Frontal cortex (tissue), 4 donors: ENCODE data around the gene NECTIN1. TPM values are rescaled to one million over a fixed set of nuclear protein-coding genes. Genes with fewer than 3 reads are reported as not detected.
"Not testable (repeated sequence)": the region's sequence is repeated elsewhere in the genome, so short reads cannot be mapped to it uniquely, and the experiment has no call there.

ENCODE experiments used
- DNase-seq, 2 donors: peaks; one replicate each; pipeline ENCODE4 v3.0.0; 2012; ENCODE audit warnings: low spot score in 2 of 2
- FAIRE-seq: peaks from 2 replicates; lab custom pipeline; 2012; peaks lifted over from hg19 to GRCh38; lab: Jason Lieb, UNC
- small RNA-seq: library from RNA; depleted of rRNA; stranded (forward); fragments of <200 nt; gene quantifications from one replicate; pipeline ENCODE3, GENCODE V24; 2014
- total RNA-seq: library from RNA; depleted of rRNA; stranded (reverse); fragments of >200 nt; gene quantifications from one replicate; pipeline ENCODE4 v1.2.3, GENCODE V29; 2014
- donor health status: control.
- donor health status: control.
- donor health status: control.

NECTIN1 gene
- total RNA-seq, 1 donor from 2014 or later = 10.2 TPM

- no peak for FAIRE-seq
- no peak for DNase-seq
Observed at GRCh38 chr11:119610836-119611426, 118.1 kb downstream of the NECTIN1 start.

GRCh38 chr11:119608781-119609180 is 120.2 kb downstream of the NECTIN1 start:
- FAIRE-seq (no peak), DNase-seq (no peak)

GRCh38 chr11:119608201-119608600 is 120.8 kb downstream of the NECTIN1 start:
- DNase-seq (no peak), FAIRE-seq (no peak)

- peak; percentile 13 for FAIRE-seq
- peak in 1 of 2 donors; percentile 50 for DNase-seq
Observed at GRCh38 chr11:119607726-119608125, 121.3 kb downstream of the NECTIN1 start.

- FAIRE-seq (no peak), DNase-seq (no peak)
Observed at GRCh38 chr11:119605137-119605665, 123.8 kb downstream of the NECTIN1 start.

GRCh38 chr11:119602745-119603373 is 126.1 kb downstream of the NECTIN1 start:
- no peak for FAIRE-seq

GRCh38 chr11:119599864-119600541 is 129.0 kb downstream of the NECTIN1 start:
- FAIRE-seq (no peak), DNase-seq (no peak)

More at GRCh38 chr11:119602745-119603373, 126.1 kb downstream of the NECTIN1 start:
- DNase-seq = no peak

- not testable (repeated sequence) for DNase-seq, FAIRE-seq
Observed at GRCh38 chr11:119595941-119596340, 133.1 kb downstream of the NECTIN1 start.

GRCh38 chr11:119594639-119595249 is 134.3 kb downstream of the NECTIN1 start:
- no peak for DNase-seq
- FAIRE-seq = no peak

- FAIRE-seq (no peak), DNase-seq (no peak)
Observed at GRCh38 chr11:119593346-119593745, 135.7 kb downstream of the NECTIN1 start.

- DNase-seq = no peak
Observed at GRCh38 chr11:119592642-119593041, 136.4 kb downstream of the NECTIN1 start.

GRCh38 chr11:119591836-119592310 is 137.1 kb downstream of the NECTIN1 start:
- no peak for DNase-seq
- FAIRE-seq = no peak

More at GRCh38 chr11:119592642-119593041, 136.4 kb downstream of the NECTIN1 start:
- no peak for FAIRE-seq

GRCh38 chr11:119590651-119591351 is 138.2 kb downstream of the NECTIN1 start:
- no peak for FAIRE-seq
- no peak for DNase-seq

GRCh38 chr11:119589001-119589400 is 140.0 kb downstream of the NECTIN1 start:
- DNase-seq (peak in 1 of 2 donors; percentile 56), FAIRE-seq (no peak)

Small RNA genes within 50 kb of the gene (small RNA-seq; reads per million reads assigned to genes)
- not detected for gene RNU6-1123P
